Measurements from ENCODE around the gene PTPN22. TPM values are rescaled to one million over a fixed set of nuclear protein-coding genes. Genes with fewer than 3 reads are reported as not detected.

Gene PTPN22
- total RNA-seq, 1 experiment from 2014 or later = not detected

- Histone ChIP-seq H3K36me3 (peaks cover 24% of the 10 kb centered on the region), H3K27me3 (no peaks in the 10 kb centered on the region), H3K9me3 (no peaks in the 10 kb centered on the region), H3K4me3 (no peak overlapping the region)
- DNase-seq = no peak
Measured at GRCh38 chr1:113792986-113793385, 78.5 kb downstream of the PTPN22 start.

GRCh38 chr1:113792471-113792870 lies 79.0 kb downstream of the PTPN22 start:
- DNase-seq = no peak
- no peaks in the 10 kb centered on the region for H3K9me3 ChIP-seq
- H3K36me3 ChIP-seq = peaks cover 20% of the 10 kb centered on the region
- H3K27me3 ChIP-seq = no peaks in the 10 kb centered on the region
- no peak overlapping the region for H3K4me3 ChIP-seq

- DNase-seq = no peak
- no peaks in the 10 kb centered on the region for H3K27me3 ChIP-seq
- no peaks in the 10 kb centered on the region for H3K9me3 ChIP-seq
- H3K4me3 ChIP-seq = no peak overlapping the region
- H3K36me3 ChIP-seq = peaks cover 2% of the 10 kb centered on the region
Measured at GRCh38 chr1:113788802-113789201, 82.7 kb downstream of the PTPN22 start.

GRCh38 chr1:113787663-113788062 lies 83.8 kb downstream of the PTPN22 start:
- peaks cover 2% of the 10 kb centered on the region for H3K36me3 ChIP-seq
- no peaks in the 10 kb centered on the region for H3K9me3 ChIP-seq
- no peak overlapping the region for H3K4me3 ChIP-seq
- DNase-seq = no peak
- H3K27me3 ChIP-seq = no peaks in the 10 kb centered on the region

- Histone ChIP-seq H3K27me3 (no peaks in the 10 kb centered on the region), H3K4me3 (no peak overlapping the region), H3K9me3 (no peaks in the 10 kb centered on the region), H3K36me3 (peaks cover 2% of the 10 kb centered on the region)
- no peak for DNase-seq
Measured at GRCh38 chr1:113786069-113786468, 85.4 kb downstream of the PTPN22 start.

- no peak for DNase-seq
Measured at GRCh38 chr1:113784104-113784779, 87.3 kb downstream of the PTPN22 start.

GRCh38 chr1:113783254-113784103 lies 88.0 kb downstream of the PTPN22 start:
- Histone ChIP-seq H3K27me3 (no peaks in the 10 kb centered on the region), H3K36me3 (no peaks in the 10 kb centered on the region; the same call in none of the 2 replicates), H3K4me3 (no peak overlapping the region), H3K9me3 (no peaks in the 10 kb centered on the region)
- peak; percentile 64 for DNase-seq

More at GRCh38 chr1:113784104-113784779, 87.3 kb downstream of the PTPN22 start:
- Histone ChIP-seq H3K4me3 (no peak overlapping the region), H3K9me3 (no peaks in the 10 kb centered on the region), H3K36me3 (peaks cover 2% of the 10 kb centered on the region), H3K27me3 (no peaks in the 10 kb centered on the region)

- Histone ChIP-seq H3K9me3 (no peaks in the 10 kb centered on the region), H3K27me3 (no peaks in the 10 kb centered on the region), H3K4me3 (no peak overlapping the region), H3K36me3 (no peaks in the 10 kb centered on the region; the same call in 1 of the 2 replicates)
- DNase-seq = no peak
Measured at GRCh38 chr1:113782406-113782805, 89.1 kb downstream of the PTPN22 start.

- Histone ChIP-seq H3K27me3 (no peaks in the 10 kb centered on the region), H3K36me3 (no peaks in the 10 kb centered on the region), H3K4me3 (no peak overlapping the region), H3K9me3 (no peaks in the 10 kb centered on the region)
- DNase-seq = no peak
Measured at GRCh38 chr1:113780374-113781146, 91.0 kb downstream of the PTPN22 start.

GRCh38 chr1:113779542-113779941 lies 92.0 kb downstream of the PTPN22 start:
- Histone ChIP-seq H3K9me3 (no peaks in the 10 kb centered on the region), H3K4me3 (no peak overlapping the region), H3K27me3 (no peaks in the 10 kb centered on the region), H3K36me3 (no peaks in the 10 kb centered on the region)
- DNase-seq = no peak

GRCh38 chr1:113777561-113777960 lies 94.0 kb downstream of the PTPN22 start:
- Histone ChIP-seq H3K4me3 (no peak overlapping the region), H3K9me3 (no peaks in the 10 kb centered on the region), H3K36me3 (peaks cover 3% of the 10 kb centered on the region; the same call in 1 of the 2 replicates), H3K27me3 (no peaks in the 10 kb centered on the region)
- DNase-seq = no peak

GRCh38 chr1:113770031-113770430 lies 101.5 kb downstream of the PTPN22 start:
- H3K4me3 ChIP-seq = no peak overlapping the region
- no peaks in the 10 kb centered on the region for H3K9me3 ChIP-seq

GRCh38 chr1:113769601-113769970 lies 101.9 kb downstream of the PTPN22 start:
- no peaks in the 10 kb centered on the region for H3K27me3 ChIP-seq
- H3K36me3 ChIP-seq = peaks cover 5% of the 10 kb centered on the region; the same call in 1 of the 2 replicates
- no peak overlapping the region for H3K4me3 ChIP-seq
- no peaks in the 10 kb centered on the region for H3K9me3 ChIP-seq
- DNase-seq = no peak

More at GRCh38 chr1:113770031-113770430, 101.5 kb downstream of the PTPN22 start:
- Histone ChIP-seq H3K27me3 (no peaks in the 10 kb centered on the region), H3K36me3 (peaks cover 5% of the 10 kb centered on the region; the same call in 1 of the 2 replicates)
- no peak for DNase-seq

GRCh38 chr1:113768916-113769600 lies 102.5 kb downstream of the PTPN22 start:
- no peaks in the 10 kb centered on the region for H3K27me3 ChIP-seq
- H3K9me3 ChIP-seq = no peaks in the 10 kb centered on the region
- H3K36me3 ChIP-seq = peaks cover 5% of the 10 kb centered on the region; the same call in 1 of the 2 replicates
- no peak for DNase-seq
- H3K4me3 ChIP-seq = no peak overlapping the region

GRCh38 chr1:113765306-113766230 lies 105.9 kb downstream of the PTPN22 start:
- no peak for DNase-seq
- H3K36me3 ChIP-seq = peaks cover 2% of the 10 kb centered on the region; the same call in 1 of the 2 replicates
- no peaks in the 10 kb centered on the region for H3K27me3 ChIP-seq
- no peak overlapping the region for H3K4me3 ChIP-seq
- H3K9me3 ChIP-seq = no peaks in the 10 kb centered on the region
